GM12878 (cell line): Measurements from ENCODE around the gene RAN. TPM values are rescaled to one million over a fixed set of nuclear protein-coding genes. Genes with fewer than 3 reads are reported as not detected.

Experiments used
- ATAC-seq: fragments of 200-7000 bp; cut with Tn5 transposase; 3 replicates; pipeline ENCODE4 v1.9.1; 2020; ENCODE audit warnings: mild to moderate bottlenecking, moderate library complexity
- BruUV-seq: library from RNA; stranded (reverse); fragments of 400-500 nt; replicated peaks from 2 replicates; lab custom pipeline; 2021; lab: Mats Ljungman, UMichigan
- CTCF ChIA-PET: fragments of 300-600 bp; sonication (Branson Sonifier 250); formaldehyde crosslinking; extraction: SDS; loops from one replicate; lab custom pipeline; 2021; ENCODE audit warnings: inconsistent platforms; lab: Yijun Ruan, JAX
- POLR2A ChIA-PET: fragments of 350-600 bp; formaldehyde crosslinking; extraction: SDS; loops from one replicate; lab custom pipeline; 2021; ENCODE audit warnings: inconsistent platforms; lab: Charles Lee
- RAD21 ChIA-PET: fragments of 300-600 bp; sonication (Branson Sonifier 250); formaldehyde crosslinking; loops from one replicate; lab custom pipeline; 2023; ENCODE audit warnings: antibody characterized with exemption; ENCODE audit not compliant: unreplicated experiment; lab: Charles Lee
- SMC1A ChIA-PET: fragments of 300-600 bp; sonication (Branson Sonifier 250); formaldehyde crosslinking; loops from one replicate; lab custom pipeline; 2023; ENCODE audit not compliant: unreplicated experiment, uncharacterized antibody; lab: Charles Lee
- DNase-seq: peaks from one replicate; pipeline ENCODE4 v3.0.0-alpha.2; 2011; ENCODE audit warnings: low read depth, low spot score
- FAIRE-seq: peaks from 3 replicates; lab custom pipeline; 2011; peaks lifted over from hg19 to GRCh38; lab: Jason Lieb, UNC
- H2AFZ ChIP-seq: 2 replicates; pipeline ENCODE4 v1.6.0; 2011; ENCODE audit warnings: low read depth, low read length, control low read depth; ENCODE audit not compliant: control insufficient read depth
- H3K27ac ChIP-seq: 2 replicates; pipeline ENCODE4 v1.5.1; 2011; ENCODE audit warnings: control low read depth; ENCODE audit not compliant: control insufficient read depth, insufficient read depth
- H3K27me3 ChIP-seq, 2 experiments: replicated peaks in 1 of 2; 2 replicates each; pipeline versions ENCODE4 v1.6.0 to v1.6.1; 2011; ENCODE audit warnings: low read length in 1 of 2; ENCODE audit not compliant: control insufficient read depth in 2 of 2, insufficient read depth in 2 of 2
- H3K36me3 ChIP-seq, 2 experiments: 2 replicates each; pipeline ENCODE4 v1.5.1; 2011; ENCODE audit warnings: low read length in 1 of 2; ENCODE audit not compliant: control insufficient read depth in 2 of 2, insufficient read depth in 2 of 2
- H3K4me1 ChIP-seq: 2 replicates; pipeline ENCODE4 v1.6.1; 2011; ENCODE audit warnings: mild to moderate bottlenecking, low read length, moderate library complexity, mixed read lengths; ENCODE audit not compliant: control insufficient read depth, insufficient read depth
- H3K4me2 ChIP-seq: 2 replicates; pipeline ENCODE4 v1.6.0; 2011; ENCODE audit warnings: control low read depth; ENCODE audit not compliant: control insufficient read depth, insufficient read depth
- H3K4me3 ChIP-seq: fragments of 200-600 bp; sonication (generic); 2 replicates; pipeline ENCODE4 v1.5.1; 2016
- H3K79me2 ChIP-seq: 2 replicates; pipeline ENCODE4 v1.6.0; 2011; ENCODE audit warnings: low read length; ENCODE audit not compliant: control insufficient read depth, insufficient read depth
- H3K9ac ChIP-seq: 2 replicates; pipeline ENCODE4 v1.8.0; 2011; ENCODE audit warnings: low read length, control low read depth, mixed read lengths; ENCODE audit not compliant: control insufficient read depth, insufficient read depth
- H3K9me3 ChIP-seq: replicated peaks from 3 replicates; pipeline ENCODE4 v1.5.1; 2011; ENCODE audit warnings: mild to moderate bottlenecking, low read length; ENCODE audit not compliant: control insufficient read depth, insufficient read depth
- H4K20me1 ChIP-seq: 2 replicates; pipeline ENCODE4 v1.6.0; 2011; ENCODE audit not compliant: control insufficient read depth, insufficient read depth
- CBX3 ChIP-seq: fragments of 200-600 bp; sonication (generic); IDR thresholded peaks from 2 replicates; pipeline ENCODE4 v1.6.1; 2016; ENCODE audit warnings: low read depth, borderline replicate concordance
- CTCF ChIP-seq, 3 experiments: IDR thresholded peaks in 2 of 3; conservative IDR thresholded peaks in 1 of 3; 2 replicates each; pipeline ENCODE4 v1.5.1; 2011; ENCODE audit warnings: low read depth in 3 of 3, low read length in 3 of 3, mild to moderate bottlenecking in 3 of 3, control low read depth in 2 of 3, moderate library complexity in 2 of 3, inconsistent platforms in 1 of 3, mixed read lengths in 1 of 3; ENCODE audit not compliant: control insufficient read depth in 2 of 3, insufficient read depth in 1 of 3; ENCODE audit errors: extremely low read depth in 1 of 3
- KAT2A ChIP-seq: conservative IDR thresholded peaks from 2 replicates; pipeline ENCODE4 v1.6.1; 2011; ENCODE audit warnings: low read depth, low read length; ENCODE audit not compliant: control insufficient read depth
- MEF2B ChIP-seq: fragments of 450-650 bp; IDR thresholded peaks from 2 replicates; pipeline ENCODE4 v1.6.1; 2018; ENCODE audit warnings: mild to moderate bottlenecking, moderate library complexity; ENCODE audit not compliant: partially characterized antibody, poor library complexity, severe bottlenecking
- MYB ChIP-seq: fragments of 150-350 bp; IDR thresholded peaks from 2 replicates; pipeline ENCODE4 v1.6.1; 2014; ENCODE audit warnings: mild to moderate bottlenecking, low read depth, low read length, borderline replicate concordance
- PAX5 ChIP-seq: IDR thresholded peaks from 2 replicates; pipeline ENCODE4 v1.6.1; 2011; ENCODE audit warnings: low read depth, low read length, borderline replicate concordance
- PAX8 ChIP-seq: fragments of 450-650 bp; IDR thresholded peaks from 2 replicates; pipeline ENCODE4 v1.6.1; 2017; ENCODE audit warnings: mild to moderate bottlenecking, moderate library complexity
- ZBED1 ChIP-seq: IDR thresholded peaks from 2 replicates; pipeline ENCODE4 v1.6.1; 2016; ENCODE audit warnings: borderline replicate concordance
- WGBS: methylation state at CpG from one replicate; pipeline ENCODE4 v1.1.6; 2016; ENCODE audit warnings: low lambda C conversion rate; ENCODE audit not compliant: insufficient replicate concordance, insufficient coverage; ENCODE audit errors: missing lambda C conversion rate; 5-methylcytosine and 5-hydroxymethylcytosine counted together
- in situ Hi-C: fragments of 300-500 bp; cut with MboI; formaldehyde crosslinking; loops from 9 replicates; pipeline ENCODE4 v1.14.3; 2018; ENCODE audit warnings: mixed read lengths
- intact Hi-C: fragments of 100-400 bp; cut with micrococcal nuclease; formaldehyde crosslinking; loops from one replicate; pipeline ENCODE4 v1.14.2; 2022; ENCODE audit not compliant: unreplicated experiment
- polyA plus RNA-seq, 11 experiments: library from polyadenylated mRNA; depleted of rRNA in 4 of 11; unstranded in 6 of 11; stranded (reverse) in 5 of 11; fragments of >200 nt; fragmentation: Nextera tagmentation in 4 of 11; fragmentation: Illumina TruSeq in 1 of 11; extraction: Ambion mirVana in 4 of 11; extraction: Trizol in 1 of 11; gene quantifications; 1 replicate in 1 of 11; 2 replicates in 10 of 11; pipeline versions ENCODE4 v1.2.1 to v1.2.3, GENCODE V29; 2011 to 2016; ENCODE audit warnings: inconsistent platforms in 2 of 11, missing spikeins in 2 of 11, low read depth in 1 of 11
- total RNA-seq, 4 experiments: library from RNA; depleted of rRNA in 3 of 4; stranded (reverse); fragments of >200 nt in 3 of 4; fragmentation: Illumina TruSeq in 1 of 4; extraction: Trizol in 1 of 4; gene quantifications; 2 replicates each; pipeline versions ENCODE4 v1.2.1 to v1.2.3, GENCODE V29; 2013 to 2021

RAN gene
- total and polyA plus RNA-seq, 10 of the 15 experiments (the other 5 are each of a cell fraction or from before 2014, with no cell fraction given): 1,598 to 3,769 (median 2,845) TPM

- ChIA-PET POLR2A (no interaction called here), CTCF (no interaction called here), RAD21 (no interaction called here), SMC1A (no interaction called here)
- intact Hi-C loops (no loop called here), in situ Hi-C loops (no loop called here)
- Histone ChIP-seq H3K36me3 (no peaks in the 10 kb centered on the region), H3K9ac (no peak overlapping the region), H4K20me1 (no peaks in the 10 kb centered on the region), H3K4me3 (no peak overlapping the region), H3K9me3 (no peaks in the 10 kb centered on the region; the same call in 2 of the 3 replicates), H3K27ac (no peak overlapping the region), H3K27me3 (no peaks in the 10 kb centered on the region), H3K4me1 (no peaks in the 10 kb centered on the region), H2AFZ (no peak overlapping the region), H3K79me2 (no peaks in the 10 kb centered on the region), H3K4me2 (no peak overlapping the region)
- TF ChIP-seq MEF2B (no peak), MYB (no peak), PAX8 (no peak), KAT2A (no peak), PAX5 (no peak), CBX3 (no peak), CTCF (IDR thresholded peaks at IDR 0.05 in 2 of 3, conservative IDR thresholded peaks at IDR 0.05 in 1 of 3; ENCODE audit: control insufficient read depth in 2 of 3, extremely low read depth in 1 of 3, insufficient read depth in 1 of 3, low read depth in 3 of 3, low read length in 3 of 3) (no peak), ZBED1 (no peak)
- DNase-seq (no peak), ATAC-seq (no peak), FAIRE-seq (no peak)
- 81% methylated on average over 1 of the region's 1 CpG for WGBS
- no TSS peak for BruUV-seq
Measured at GRCh38 chr12:130911193-130911592, 39.3 kb downstream of the RAN start.
